PC-9 (cell line): Measurements from ENCODE around the gene PLCB3. TPM values are rescaled to one million over a fixed set of nuclear protein-coding genes. Genes with fewer than 3 reads are reported as not detected.
A peak's percentile ranks its signal among the peaks of the same experiment; 100 is the strongest.

Experiments
- BruUV-seq: library from RNA; stranded (reverse); fragments of 400-500 nt; replicated peaks from 2 replicates; lab custom pipeline; 2021; lab: Mats Ljungman, UMichigan
- CTCF ChIA-PET: fragments of 300-600 bp; sonication (Branson Sonifier 250); formaldehyde crosslinking; loops from one replicate; lab custom pipeline; 2022; ENCODE audit warnings: antibody characterized with exemption; lab: Charles Lee
- POLR2A ChIA-PET: fragments of 300-600 bp; sonication (Branson Sonifier 250); formaldehyde crosslinking; loops from one replicate; lab custom pipeline; 2022; ENCODE audit warnings: antibody characterized with exemption; ENCODE audit not compliant: unreplicated experiment; lab: Charles Lee
- DNase-seq, 2 experiments: peaks; one replicate each; pipeline versions ENCODE4 v3.0.0 to v3.0.0-alpha.2; 2015 to 2022; ENCODE audit warnings: mixed read lengths in 1 of 2
- H2AFZ ChIP-seq: fragments of 200-600 bp; sonication (generic); 2 replicates; pipeline ENCODE4 v1.8.1; 2017; ENCODE audit warnings: antibody characterized with exemption
- H3F3A ChIP-seq: fragments of 200-600 bp; sonication (generic); 2 replicates; pipeline ENCODE4 v1.8.1; 2017; ENCODE audit warnings: antibody characterized with exemption, mild to moderate bottlenecking, low read depth; ENCODE audit not compliant: insufficient read depth
- H3K27ac ChIP-seq: fragments of 200-600 bp; sonication (generic); 2 replicates; pipeline ENCODE4 v1.6.1; 2016; ENCODE audit warnings: mixed run types
- H3K27me3 ChIP-seq: fragments of 200-600 bp; sonication (generic); 2 replicates; pipeline ENCODE4 v1.6.1; 2016; ENCODE audit warnings: low read depth, mixed run types; ENCODE audit not compliant: insufficient read depth
- H3K36me3 ChIP-seq: fragments of 200-600 bp; sonication (generic); 2 replicates; pipeline ENCODE4 v1.6.1; 2016; ENCODE audit warnings: low read depth, mixed run types
- H3K4me1 ChIP-seq: fragments of 200-600 bp; sonication (generic); replicated peaks from 2 replicates; pipeline ENCODE4 v1.6.1; 2016; ENCODE audit warnings: mixed run types; ENCODE audit not compliant: insufficient read depth
- H3K4me2 ChIP-seq: fragments of 200-600 bp; sonication (generic); 2 replicates; pipeline ENCODE4 v1.6.1; 2017; ENCODE audit warnings: mixed run types
- H3K4me3 ChIP-seq: fragments of 200-600 bp; sonication (generic); 2 replicates; pipeline ENCODE4 v1.6.1; 2016; ENCODE audit warnings: mixed run types
- H3K79me2 ChIP-seq: fragments of 200-600 bp; sonication (generic); 2 replicates; pipeline ENCODE4 v1.6.1; 2017; ENCODE audit warnings: low read depth, mixed run types
- H3K9me2 ChIP-seq: fragments of 200-600 bp; sonication (generic); 2 replicates; pipeline ENCODE4 v1.8.1; 2017; ENCODE audit warnings: mild to moderate bottlenecking; ENCODE audit not compliant: insufficient read depth
- H3K9me3 ChIP-seq: fragments of 200-600 bp; sonication (generic); 2 replicates; pipeline ENCODE4 v1.8.1; 2016; ENCODE audit warnings: low read depth; ENCODE audit not compliant: insufficient read depth
- H4K20me1 ChIP-seq: fragments of 200-600 bp; sonication (generic); 2 replicates; pipeline ENCODE4 v1.8.1; 2017; ENCODE audit not compliant: insufficient read depth
- CTCF ChIP-seq: fragments of 200-600 bp; sonication (generic); conservative IDR thresholded peaks from 2 replicates; pipeline ENCODE4 v1.6.1; 2017; ENCODE audit warnings: mixed run types, antibody characterized with exemption, mild to moderate bottlenecking, moderate library complexity
- EZH2 ChIP-seq: fragments of 200-600 bp; sonication (generic); IDR thresholded peaks from 2 replicates; pipeline ENCODE4 v1.8.0; 2017; ENCODE audit warnings: antibody characterized with exemption, low read depth
- intact Hi-C: fragments of 100-400 bp; cut with micrococcal nuclease; formaldehyde crosslinking; loops from one replicate; pipeline ENCODE4 v1.10.0; 2022; ENCODE audit not compliant: unreplicated experiment
- total RNA-seq: library from RNA; stranded (reverse); gene quantifications from 2 replicates; pipeline ENCODE4 v1.2.3, GENCODE V29; 2021

Gene PLCB3
- total RNA-seq, 1 experiment from 2014 or later: 79.6 TPM

- Histone ChIP-seq H3K36me3 (peaks cover 10% of the 10 kb centered on the region; the same call in 1 of the 2 replicates), H3F3A (peaks cover 70% of the 10 kb centered on the region), H2AFZ (peak overlapping the region; percentile 66), H3K4me3 (peak overlapping the region; percentile 70), H3K9me3 (no peaks in the 10 kb centered on the region), H3K4me1 (peaks cover 19% of the 10 kb centered on the region), H3K4me2 (peak overlapping the region; percentile 90), H3K27me3 (no peaks in the 10 kb centered on the region), H3K79me2 (peaks cover 42% of the 10 kb centered on the region), H3K27ac (no peak overlapping the region), H3K9me2 (no peaks in the 10 kb centered on the region), H4K20me1 (0 out of 2 replicates have a peak, but pooled peaks cover 7% of the 10 kb centered on the region)
- no peak for DNase-seq
- intact Hi-C loops: loop anchor here (1.0 kb wide), 1 partner anchor 22 kb away; no protein-coding TSS in a partner anchor
- TF ChIP-seq CTCF (no peak), EZH2 (no peak)
- CTCF ChIA-PET: interaction anchor here (1.1 to 1.6 kb wide), 2 partner anchors 22 to 107 kb away, joined by 3 read pairs; partner anchors contain the start of genes NUDT22 and TRPT1
- POLR2A ChIA-PET: interaction anchor here (0.6 kb wide), 1 partner anchor 63 kb away, joined by 5 read pairs; no protein-coding TSS in a partner anchor
- BruUV-seq: no TSS peak
Measured at GRCh38 chr11:64247729-64248531, 3.4 kb upstream of the PLCB3 start.

DNA sequence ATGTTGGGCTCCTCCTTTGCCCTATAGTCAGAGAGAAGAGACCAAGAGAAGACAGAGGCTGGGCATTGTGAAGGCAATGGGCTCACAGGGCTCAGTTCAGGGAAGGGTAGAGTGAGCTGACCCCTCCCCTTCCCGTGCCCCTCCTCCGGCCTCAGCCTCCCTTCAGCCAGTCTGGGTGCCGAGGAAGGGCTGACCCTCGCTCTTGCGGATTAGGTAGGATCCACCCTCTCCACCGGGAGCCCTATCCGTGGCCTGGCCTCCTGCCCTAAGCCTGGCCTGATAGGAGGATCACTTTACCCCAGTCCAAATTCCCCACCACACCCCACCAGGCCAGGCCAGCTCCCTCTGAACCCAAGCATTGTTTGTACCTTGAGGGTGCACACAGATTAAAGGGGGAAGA lies 2.8 kb upstream of the PLCB3 start:
- Histone ChIP-seq H3K27ac (no peak overlapping the region), H3K9me2 (no peaks in the 10 kb centered on the region), H3K4me2 (no peak overlapping the region), H3K79me2 (peaks cover 39% of the 10 kb centered on the region), H4K20me1 (0 out of 2 replicates have a peak, but pooled peaks cover 11% of the 10 kb centered on the region), H3K9me3 (no peaks in the 10 kb centered on the region), H3F3A (peaks cover 68% of the 10 kb centered on the region), H3K36me3 (peaks cover 3% of the 10 kb centered on the region; the same call in 1 of the 2 replicates), H2AFZ (no peak overlapping the region), H3K4me3 (no peak overlapping the region), H3K4me1 (peaks cover 14% of the 10 kb centered on the region), H3K27me3 (no peaks in the 10 kb centered on the region)
- CTCF ChIA-PET: interaction anchor here (1.6 kb wide), 1 partner anchor 22 kb away, joined by 3 read pairs; the partner anchor contains the start of genes NUDT22 and TRPT1
- DNase-seq: no peak
- POLR2A ChIA-PET: no interaction called here
- TF ChIP-seq EZH2 (no peak), CTCF (no peak)
- intact Hi-C loops: no loop called here
- no TSS peak for BruUV-seq

DNA sequence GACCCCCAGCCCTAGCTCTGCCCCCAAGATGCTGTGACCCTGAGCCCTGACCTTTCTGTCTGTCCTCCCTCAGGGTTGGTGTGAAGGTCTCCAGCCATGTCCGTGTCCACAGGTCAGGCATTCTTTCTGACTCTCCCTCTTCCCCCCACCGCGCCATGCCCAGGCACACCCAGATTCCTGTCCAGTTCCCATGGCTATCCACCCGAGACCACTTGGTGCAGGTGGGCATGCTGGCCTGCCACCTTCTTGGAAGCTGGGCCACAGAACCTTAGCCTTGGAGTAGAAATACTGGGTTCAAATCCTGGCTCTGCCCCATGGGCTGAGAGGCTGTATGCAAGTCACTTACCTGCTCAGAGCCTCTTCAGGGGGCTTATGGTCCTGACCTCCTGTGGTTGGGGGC lies 2.3 kb upstream of the PLCB3 start:
- H3K4me3 ChIP-seq: no peak overlapping the region
- 0 out of 2 replicates have a peak, but pooled peaks cover 11% of the 10 kb centered on the region for H4K20me1 ChIP-seq
- intact Hi-C loops: no loop called here
- peaks cover 14% of the 10 kb centered on the region for H3K4me1 ChIP-seq
- H3K27ac ChIP-seq: no peak overlapping the region
- H2AFZ ChIP-seq: no peak overlapping the region
- no peak overlapping the region for H3K4me2 ChIP-seq
- ChIA-PET POLR2A (no interaction called here), CTCF (interaction anchor here (0.6 kb wide), 1 partner anchor 1451 kb away, joined by 3 read pairs; no protein-coding TSS in a partner anchor)
- BruUV-seq: no TSS peak
- no peaks in the 10 kb centered on the region for H3K27me3 ChIP-seq
- peaks cover 63% of the 10 kb centered on the region for H3F3A ChIP-seq
- no peaks in the 10 kb centered on the region for H3K36me3 ChIP-seq
- no peaks in the 10 kb centered on the region for H3K9me3 ChIP-seq
- H3K79me2 ChIP-seq: peaks cover 34% of the 10 kb centered on the region
- no peak for DNase-seq
- TF ChIP-seq EZH2: no peak
- TF ChIP-seq CTCF: no peak
- H3K9me2 ChIP-seq: no peaks in the 10 kb centered on the region
